ENCODE measurements around the gene GAST. TPM values are rescaled to one million over a fixed set of nuclear protein-coding genes. Genes with fewer than 3 reads are reported as not detected.

The GAST gene
- total and polyA plus RNA-seq, 9 of the 15 experiments (the other 6 are each of a cell fraction or from before 2014, with no cell fraction given) = not detected

DNA sequence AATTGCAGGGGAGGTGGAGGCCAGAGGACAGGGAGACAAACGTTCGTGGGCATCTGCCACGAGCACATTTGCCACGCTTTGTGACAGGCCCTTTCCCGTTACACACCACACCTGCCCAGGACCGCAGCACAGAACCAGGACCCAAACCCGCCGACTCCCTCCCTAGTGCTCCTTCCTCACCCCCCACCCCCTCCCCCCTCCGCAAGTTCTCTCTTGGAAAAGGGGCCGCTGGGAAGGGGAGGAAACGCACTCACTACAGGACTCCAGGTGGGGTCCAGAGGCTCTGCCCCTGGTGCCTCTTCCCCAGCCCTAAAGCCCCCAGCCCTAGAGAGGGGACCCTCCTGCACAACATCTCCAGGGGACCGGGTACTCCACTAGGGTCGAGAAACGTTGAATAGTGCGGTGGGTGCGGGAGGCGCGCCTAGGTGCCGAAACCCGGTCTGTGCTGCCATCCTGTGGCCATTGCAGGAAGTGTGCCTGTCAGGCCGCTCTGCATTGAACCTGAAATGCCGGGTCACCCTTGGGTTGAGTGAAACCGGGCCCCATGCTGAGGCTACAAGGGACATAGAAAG, 45.3 kb upstream of the GAST start (continued):
- TF ChIP-seq CEBPG (CRISPR knock-in tag; IDR thresholded peaks at IDR 0.05) = no peak
- TF ChIP-seq CEBPG (tag; conservative IDR thresholded peaks at IDR 0.05 in 1 of 2, IDR thresholded peaks at IDR 0.05 in 1 of 2) = no peak
- TF ChIP-seq ZNF76 (CRISPR knock-in tag; IDR thresholded peaks at IDR 0.05; ENCODE audit: borderline replicate concordance) = no peak
- no peak for TF ChIP-seq ATF3 (IDR thresholded peaks at IDR 0.05)
- no peak for TF ChIP-seq ATF3 (CRISPR knock-in tag; conservative IDR thresholded peaks at IDR 0.05)
- TF ChIP-seq, protein P1, sequence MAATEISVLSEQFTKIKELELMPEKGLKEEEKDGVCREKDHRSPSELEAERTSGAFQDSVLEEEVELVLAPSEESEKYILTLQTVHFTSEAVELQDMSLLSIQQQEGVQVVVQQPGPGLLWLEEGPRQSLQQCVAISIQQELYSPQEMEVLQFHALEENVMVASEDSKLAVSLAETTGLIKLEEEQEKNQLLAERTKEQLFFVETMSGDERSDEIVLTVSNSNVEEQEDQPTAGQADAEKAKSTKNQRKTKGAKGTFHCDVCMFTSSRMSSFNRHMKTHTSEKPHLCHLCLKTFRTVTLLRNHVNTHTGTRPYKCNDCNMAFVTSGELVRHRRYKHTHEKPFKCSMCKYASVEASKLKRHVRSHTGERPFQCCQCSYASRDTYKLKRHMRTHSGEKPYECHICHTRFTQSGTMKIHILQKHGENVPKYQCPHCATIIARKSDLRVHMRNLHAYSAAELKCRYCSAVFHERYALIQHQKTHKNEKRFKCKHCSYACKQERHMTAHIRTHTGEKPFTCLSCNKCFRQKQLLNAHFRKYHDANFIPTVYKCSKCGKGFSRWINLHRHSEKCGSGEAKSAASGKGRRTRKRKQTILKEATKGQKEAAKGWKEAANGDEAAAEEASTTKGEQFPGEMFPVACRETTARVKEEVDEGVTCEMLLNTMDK (IDR thresholded peaks at IDR 0.05; ENCODE audit: borderline replicate concordance, insufficient read depth, low read depth, low read length, poor library complexity, severe bottlenecking) = peak; percentile 27
- no peak for TF ChIP-seq TSC22D4 (tag; IDR thresholded peaks at IDR 0.05)
- peak; percentile 75; the same call in 1 of the 2 replicates for TF ChIP-seq NBN (IDR thresholded peaks at IDR 0.05; ENCODE audit: low read depth)
- peak; percentile 71 for TF ChIP-seq SMC3 (conservative IDR thresholded peaks at IDR 0.05; ENCODE audit: insufficient read depth, low read depth, low read length)
- no peak for TF ChIP-seq RFX7 (CRISPR knock-in tag; IDR thresholded peaks at IDR 0.05)
- TF ChIP-seq POLR2G (IDR thresholded peaks at IDR 0.05; ENCODE audit: low read depth, low read length) = peak; percentile 72
- TF ChIP-seq ARID2 (IDR thresholded peaks at IDR 0.05) = no peak
- TF ChIP-seq RBM17 (IDR thresholded peaks at IDR 0.05; ENCODE audit: borderline replicate concordance, low read depth, low read length) = no peak
- TF ChIP-seq ZNF766 (CRISPR knock-in tag; conservative IDR thresholded peaks at IDR 0.05) = 0 out of 2 replicates have a peak, but pooled peaks have one; percentile 18
- no peak for TF ChIP-seq CHD4 (IDR thresholded peaks at IDR 0.05; ENCODE audit: insufficient read depth, insufficient replicate concordance, low read depth, low read length, poor library complexity, severe bottlenecking)
- peak; percentile 86 for TF ChIP-seq XRCC5 (IDR thresholded peaks at IDR 0.05; ENCODE audit: low read depth, low read length)
- TF ChIP-seq ZNF583 (CRISPR knock-in tag; IDR thresholded peaks at IDR 0.05) = no peak
- 0 out of 2 replicates have a peak, but pooled peaks have one; percentile 40 for TF ChIP-seq TEAD4 (IDR thresholded peaks at IDR 0.05; ENCODE audit: low read length)
- no peak for TF ChIP-seq TEAD4 (CRISPR knock-in tag; IDR thresholded peaks at IDR 0.05; ENCODE audit: borderline replicate concordance)
- TF ChIP-seq TBP (optimal IDR thresholded peaks at IDR 0.05; ENCODE audit: low read depth, low read length) = peak; percentile 68
- TF ChIP-seq CEBPZ (IDR thresholded peaks at IDR 0.05; ENCODE audit: borderline replicate concordance, low read depth, low read length) = no peak
